ENCODE measurements around the gene EIF2S2.
"Not testable (repeated sequence)": the region's sequence is repeated elsewhere in the genome, so short reads cannot be mapped to it uniquely, and the experiment has no call there.

EIF2S2 gene

DNA sequence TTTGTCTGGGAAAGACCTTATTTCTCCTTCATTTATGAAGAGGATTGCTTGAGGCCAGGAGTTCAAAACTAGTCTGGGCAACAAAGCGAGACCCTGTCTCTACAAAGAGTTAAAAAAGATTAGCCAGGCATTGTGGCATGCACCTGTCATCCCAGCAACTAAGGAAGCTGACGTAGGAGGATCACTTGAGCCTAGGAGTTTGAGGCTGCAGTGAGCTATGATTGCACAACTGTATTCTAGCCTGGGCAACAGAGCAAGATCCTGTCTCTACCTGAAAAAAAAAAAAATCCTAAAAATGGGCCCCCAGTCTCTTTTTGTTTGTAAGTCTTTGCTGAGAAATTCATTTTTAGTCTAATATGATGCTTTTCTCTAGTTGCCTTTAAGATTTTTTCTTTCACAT lies 29.2 kb upstream of the EIF2S2 start:
- TF ChIP-seq, protein P1, sequence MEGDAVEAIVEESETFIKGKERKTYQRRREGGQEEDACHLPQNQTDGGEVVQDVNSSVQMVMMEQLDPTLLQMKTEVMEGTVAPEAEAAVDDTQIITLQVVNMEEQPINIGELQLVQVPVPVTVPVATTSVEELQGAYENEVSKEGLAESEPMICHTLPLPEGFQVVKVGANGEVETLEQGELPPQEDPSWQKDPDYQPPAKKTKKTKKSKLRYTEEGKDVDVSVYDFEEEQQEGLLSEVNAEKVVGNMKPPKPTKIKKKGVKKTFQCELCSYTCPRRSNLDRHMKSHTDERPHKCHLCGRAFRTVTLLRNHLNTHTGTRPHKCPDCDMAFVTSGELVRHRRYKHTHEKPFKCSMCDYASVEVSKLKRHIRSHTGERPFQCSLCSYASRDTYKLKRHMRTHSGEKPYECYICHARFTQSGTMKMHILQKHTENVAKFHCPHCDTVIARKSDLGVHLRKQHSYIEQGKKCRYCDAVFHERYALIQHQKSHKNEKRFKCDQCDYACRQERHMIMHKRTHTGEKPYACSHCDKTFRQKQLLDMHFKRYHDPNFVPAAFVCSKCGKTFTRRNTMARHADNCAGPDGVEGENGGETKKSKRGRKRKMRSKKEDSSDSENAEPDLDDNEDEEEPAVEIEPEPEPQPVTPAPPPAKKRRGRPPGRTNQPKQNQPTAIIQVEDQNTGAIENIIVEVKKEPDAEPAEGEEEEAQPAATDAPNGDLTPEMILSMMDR (tag by site-specific recombination; IDR thresholded peaks at IDR 0.05) = no peak
- TF ChIP-seq ZBTB21 (tag by site-specific recombination; IDR thresholded peaks at IDR 0.05) = no peak
- TF ChIP-seq, protein P2, sequence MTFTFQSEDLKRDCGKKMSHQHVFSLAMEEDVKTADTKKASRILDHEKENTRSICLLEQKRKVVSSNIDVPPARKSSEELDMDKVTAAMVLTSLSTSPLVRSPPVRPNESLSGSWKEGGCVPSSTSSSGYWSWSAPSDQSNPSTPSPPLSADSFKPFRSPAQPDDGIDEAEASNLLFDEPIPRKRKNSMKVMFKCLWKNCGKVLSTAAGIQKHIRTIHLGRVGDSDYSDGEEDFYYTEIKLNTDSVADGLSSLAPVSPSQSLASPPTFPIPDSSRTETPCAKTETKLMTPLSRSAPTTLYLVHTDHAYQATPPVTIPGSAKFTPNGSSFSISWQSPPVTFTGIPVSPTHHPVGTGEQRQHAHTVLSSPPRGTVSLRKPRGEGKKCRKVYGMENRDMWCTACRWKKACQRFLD (tag by site-specific recombination; IDR thresholded peaks at IDR 0.05) = no peak
- no peak for TF ChIP-seq ZBTB48 (tag by site-specific recombination; IDR thresholded peaks at IDR 0.05)
- no peak for TF ChIP-seq ZNF571 (tag by site-specific recombination; IDR thresholded peaks at IDR 0.05)
- TF ChIP-seq IKZF3 (tag by site-specific recombination; IDR thresholded peaks at IDR 0.05) = no peak
- no peak for TF ChIP-seq ZNF670 (tag by site-specific recombination; IDR thresholded peaks at IDR 0.05; ENCODE audit: low read depth)
- TF ChIP-seq ZNF677 (tag by site-specific recombination; IDR thresholded peaks at IDR 0.05) = no peak
- TF ChIP-seq, protein P3, sequence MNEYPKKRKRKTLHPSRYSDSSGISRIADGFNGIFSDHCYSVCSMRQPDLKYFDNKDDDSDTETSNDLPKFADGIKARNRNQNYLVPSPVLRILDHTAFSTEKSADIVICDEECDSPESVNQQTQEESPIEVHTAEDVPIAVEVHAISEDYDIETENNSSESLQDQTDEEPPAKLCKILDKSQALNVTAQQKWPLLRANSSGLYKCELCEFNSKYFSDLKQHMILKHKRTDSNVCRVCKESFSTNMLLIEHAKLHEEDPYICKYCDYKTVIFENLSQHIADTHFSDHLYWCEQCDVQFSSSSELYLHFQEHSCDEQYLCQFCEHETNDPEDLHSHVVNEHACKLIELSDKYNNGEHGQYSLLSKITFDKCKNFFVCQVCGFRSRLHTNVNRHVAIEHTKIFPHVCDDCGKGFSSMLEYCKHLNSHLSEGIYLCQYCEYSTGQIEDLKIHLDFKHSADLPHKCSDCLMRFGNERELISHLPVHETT (tag by site-specific recombination; IDR thresholded peaks at IDR 0.05) = no peak
- TF ChIP-seq MYNN (tag by site-specific recombination; IDR thresholded peaks at IDR 0.05; ENCODE audit: borderline replicate concordance) = no peak
- TF ChIP-seq ZNF629 (tag by site-specific recombination; IDR thresholded peaks at IDR 0.05) = no peak
- no peak for TF ChIP-seq ZNF600 (tag by site-specific recombination; IDR thresholded peaks at IDR 0.05)
- TF ChIP-seq ZNF211 (tag by site-specific recombination; IDR thresholded peaks at IDR 0.05; ENCODE audit: low read depth) = no peak
- TF ChIP-seq ZNF114 (tag by site-specific recombination; IDR thresholded peaks at IDR 0.05) = no peak
- TF ChIP-seq ZSCAN30 (tag by site-specific recombination; IDR thresholded peaks at IDR 0.05) = no peak
- TF ChIP-seq, protein P4, sequence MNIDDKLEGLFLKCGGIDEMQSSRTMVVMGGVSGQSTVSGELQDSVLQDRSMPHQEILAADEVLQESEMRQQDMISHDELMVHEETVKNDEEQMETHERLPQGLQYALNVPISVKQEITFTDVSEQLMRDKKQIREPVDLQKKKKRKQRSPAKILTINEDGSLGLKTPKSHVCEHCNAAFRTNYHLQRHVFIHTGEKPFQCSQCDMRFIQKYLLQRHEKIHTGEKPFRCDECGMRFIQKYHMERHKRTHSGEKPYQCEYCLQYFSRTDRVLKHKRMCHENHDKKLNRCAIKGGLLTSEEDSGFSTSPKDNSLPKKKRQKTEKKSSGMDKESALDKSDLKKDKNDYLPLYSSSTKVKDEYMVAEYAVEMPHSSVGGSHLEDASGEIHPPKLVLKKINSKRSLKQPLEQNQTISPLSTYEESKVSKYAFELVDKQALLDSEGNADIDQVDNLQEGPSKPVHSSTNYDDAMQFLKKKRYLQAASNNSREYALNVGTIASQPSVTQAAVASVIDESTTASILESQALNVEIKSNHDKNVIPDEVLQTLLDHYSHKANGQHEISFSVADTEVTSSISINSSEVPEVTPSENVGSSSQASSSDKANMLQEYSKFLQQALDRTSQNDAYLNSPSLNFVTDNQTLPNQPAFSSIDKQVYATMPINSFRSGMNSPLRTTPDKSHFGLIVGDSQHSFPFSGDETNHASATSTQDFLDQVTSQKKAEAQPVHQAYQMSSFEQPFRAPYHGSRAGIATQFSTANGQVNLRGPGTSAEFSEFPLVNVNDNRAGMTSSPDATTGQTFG (tag by site-specific recombination; IDR thresholded peaks at IDR 0.05; ENCODE audit: borderline replicate concordance) = no peak
- TF ChIP-seq ZNF354C (tag by site-specific recombination; IDR thresholded peaks at IDR 0.05; ENCODE audit: borderline replicate concordance, low read depth) = no peak
- Histone ChIP-seq H3K4me1 (ENCODE audit: control insufficient read depth, insufficient read depth, low read length) (no peaks in the 10 kb centered on the region), H3K9me3 (ENCODE audit: control insufficient read depth, insufficient read depth, low read depth, low read length) (no peaks in the 10 kb centered on the region), H3K27ac (ENCODE audit: extremely low read depth, low read depth, low read length) (no peak overlapping the region), H3K4me3 (ENCODE audit: low read depth, low read length) (no peak overlapping the region), H3K36me3 (ENCODE audit: control insufficient read depth in 2 of 2, insufficient read depth in 1 of 2, low read length in 2 of 2) (no peaks in the 10 kb centered on the region)
- ChIA-PET CTCF (no interaction called here), POLR2A (no interaction called here)

DNA sequence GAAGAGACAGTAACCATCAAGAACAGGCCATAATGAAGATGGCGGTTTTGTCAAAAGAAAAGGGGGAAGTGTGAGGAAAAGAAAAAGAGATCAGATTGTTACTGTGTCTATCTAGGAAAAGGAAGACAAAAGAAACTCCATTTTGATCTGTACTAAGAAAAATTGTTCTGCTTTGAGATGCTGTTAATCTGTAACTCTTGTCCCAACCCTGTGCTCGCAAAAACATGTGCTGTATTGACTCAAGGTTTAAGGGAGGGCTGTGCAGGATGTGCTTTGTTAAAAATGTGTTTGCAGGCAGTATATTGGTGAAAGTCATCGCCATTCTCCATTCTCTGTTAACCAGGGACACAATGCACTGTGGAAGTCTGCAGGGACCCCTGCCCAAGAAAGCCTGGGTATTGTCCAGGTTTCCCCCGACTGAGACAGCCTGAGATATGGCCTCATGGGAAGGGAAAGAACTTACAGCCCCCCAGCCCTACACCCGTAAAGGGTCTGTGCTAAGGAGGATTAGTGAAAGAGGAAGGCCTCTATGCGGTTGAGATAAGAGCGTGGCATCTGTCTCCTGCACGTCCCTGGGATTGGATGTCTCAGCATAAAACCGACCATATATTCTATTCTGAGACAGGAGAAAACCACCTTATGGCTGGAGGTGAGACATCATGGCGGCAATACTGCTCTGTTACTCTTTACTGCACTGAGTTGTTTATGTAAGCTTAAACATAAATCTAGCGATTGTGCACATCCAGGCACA lies 23.7 kb upstream of the EIF2S2 start:
- CTCF ChIA-PET = interaction anchor here (0.6 kb wide), 1 partner anchor 87 kb away, joined by 4 read pairs; no protein-coding TSS in a partner anchor
- H3K9me3 ChIP-seq (ENCODE audit: control insufficient read depth, insufficient read depth, low read depth, low read length); H3K27ac ChIP-seq (ENCODE audit: extremely low read depth, low read depth, low read length); H3K4me1 ChIP-seq (ENCODE audit: control insufficient read depth, insufficient read depth, low read length); POLR2A ChIA-PET; H3K4me3 ChIP-seq (ENCODE audit: low read depth, low read length); H3K36me3 ChIP-seq (ENCODE audit: control insufficient read depth in 2 of 2, insufficient read depth in 1 of 2, low read length in 2 of 2): not testable (repeated sequence)

DNA sequence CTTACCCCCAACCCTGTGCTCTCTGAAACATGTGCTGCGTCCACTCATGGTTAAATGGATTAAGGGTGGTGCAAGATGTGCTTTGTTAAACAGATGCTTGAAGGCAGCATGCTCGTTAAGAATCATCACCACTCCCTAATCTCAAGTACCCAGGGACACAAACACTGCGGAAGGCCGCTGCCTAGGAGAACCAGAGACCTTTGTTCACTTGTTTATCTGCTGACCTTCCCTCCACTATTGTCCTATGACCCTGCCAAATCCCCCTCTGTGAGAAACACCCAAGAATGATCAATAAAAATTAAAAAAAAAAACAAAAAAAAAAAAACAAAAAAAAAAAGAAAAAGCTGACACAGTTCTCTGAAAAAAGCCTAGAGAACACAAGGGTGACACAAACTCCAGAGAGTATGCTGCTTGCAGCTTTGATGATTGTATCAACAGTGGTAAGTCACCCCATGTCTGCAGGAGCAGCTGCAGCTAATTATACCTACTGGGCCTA lies 21.4 kb upstream of the EIF2S2 start:
- H3K27ac ChIP-seq (ENCODE audit: extremely low read depth, low read depth, low read length); CTCF ChIA-PET; H3K4me1 ChIP-seq (ENCODE audit: control insufficient read depth, insufficient read depth, low read length); H3K4me3 ChIP-seq (ENCODE audit: low read depth, low read length); H3K36me3 ChIP-seq (ENCODE audit: control insufficient read depth in 2 of 2, insufficient read depth in 1 of 2, low read length in 2 of 2); H3K9me3 ChIP-seq (ENCODE audit: control insufficient read depth, insufficient read depth, low read depth, low read length): not testable (repeated sequence)
- POLR2A ChIA-PET = interaction anchor here (0.6 to 0.7 kb wide), 3 partner anchors 51 to 485 kb away, joined by 3 to 5 read pairs (median 4); partner anchors contain the start of gene RALY

DNA sequence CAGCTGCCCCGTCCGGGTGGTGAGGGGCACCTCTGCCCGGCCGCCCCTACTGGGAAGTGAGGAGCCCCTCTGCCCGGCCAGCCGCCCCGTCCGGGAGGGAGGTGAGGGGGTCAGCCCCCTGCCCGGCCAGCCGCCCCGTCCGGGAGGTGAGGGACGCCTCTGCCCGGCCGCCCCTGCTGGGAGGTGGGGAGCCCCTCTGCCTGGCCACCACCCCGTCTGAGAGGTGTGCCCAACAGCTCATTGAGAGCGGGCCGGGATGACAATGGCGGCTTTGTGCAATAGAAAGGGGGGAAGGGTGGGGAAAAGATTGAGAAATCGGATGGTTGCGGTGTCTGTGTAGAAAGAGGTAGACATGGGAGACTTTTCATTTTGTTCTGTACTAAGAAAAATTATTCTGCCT lies 20.9 kb upstream of the EIF2S2 start:
- H3K27ac ChIP-seq (ENCODE audit: extremely low read depth, low read depth, low read length); H3K4me3 ChIP-seq (ENCODE audit: low read depth, low read length); CTCF ChIA-PET; H3K4me1 ChIP-seq (ENCODE audit: control insufficient read depth, insufficient read depth, low read length); POLR2A ChIA-PET; H3K9me3 ChIP-seq (ENCODE audit: control insufficient read depth, insufficient read depth, low read depth, low read length); H3K36me3 ChIP-seq (ENCODE audit: control insufficient read depth in 2 of 2, insufficient read depth in 1 of 2, low read length in 2 of 2): not testable (repeated sequence)

DNA sequence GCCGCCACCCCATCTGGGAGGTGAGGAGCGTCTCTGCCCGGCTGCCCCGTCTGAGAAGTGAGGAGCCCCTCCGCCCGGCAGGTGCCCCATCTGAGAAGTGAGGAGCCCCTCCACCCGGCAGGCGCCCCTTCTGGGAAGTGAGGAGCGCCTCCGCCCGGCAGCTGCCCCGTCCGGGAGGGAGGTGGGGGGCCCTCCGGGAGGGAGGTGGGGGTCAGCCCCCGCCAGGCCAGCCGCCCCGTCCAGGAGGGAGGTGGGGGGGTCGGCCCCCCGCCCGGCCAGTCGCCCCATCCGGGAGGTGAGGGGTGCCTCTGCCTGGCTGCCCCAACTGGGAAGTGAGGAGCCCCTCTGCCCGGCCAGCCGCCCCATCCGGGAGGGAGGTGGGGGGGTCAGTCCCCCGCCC lies 20.4 kb upstream of the EIF2S2 start:
- H3K4me1 ChIP-seq (ENCODE audit: control insufficient read depth, insufficient read depth, low read length); POLR2A ChIA-PET; CTCF ChIA-PET; H3K9me3 ChIP-seq (ENCODE audit: control insufficient read depth, insufficient read depth, low read depth, low read length); H3K27ac ChIP-seq (ENCODE audit: extremely low read depth, low read depth, low read length); H3K36me3 ChIP-seq (ENCODE audit: control insufficient read depth in 2 of 2, insufficient read depth in 1 of 2, low read length in 2 of 2); H3K4me3 ChIP-seq (ENCODE audit: low read depth, low read length): not testable (repeated sequence)

All from HEK293 (cell line).